ENCODE data around the gene MYEOV. TPM values are rescaled to one million over a fixed set of nuclear protein-coding genes. Genes with fewer than 3 reads are reported as not detected.

MYEOV gene
- total RNA-seq, 2 experiments from 2014 or later = 0.35 TPM; not detected in 1

- DNase-seq = no peak
- H3K36me3 Mint-ChIP-seq (ENCODE audit: low read depth) = no peaks in the 10 kb centered on the region
- no peak overlapping the region for H3K27ac Mint-ChIP-seq
Measured at GRCh38 chr11:69310351-69310750, 16.4 kb downstream of the MYEOV start.

GRCh38 chr11:69310934-69311766 is 17.2 kb downstream of the MYEOV start:
- no peaks in the 10 kb centered on the region for H3K9me3 Mint-ChIP-seq
- H3K27ac Mint-ChIP-seq = no peak overlapping the region
- no peaks in the 10 kb centered on the region for H3K27me3 Mint-ChIP-seq (ENCODE audit: low read depth)
- no peaks in the 10 kb centered on the region for H3K36me3 Mint-ChIP-seq (ENCODE audit: low read depth)
- CTCF ChIA-PET = interaction anchor here (1.4 to 2.2 kb wide), 3 partner anchors 19 to 332 kb away, joined by 3 to 10 read pairs (median 3); no protein-coding TSS in a partner anchor
- peaks cover 26% of the 10 kb centered on the region for H3K4me1 Mint-ChIP-seq (ENCODE audit: low read depth)
- no peak overlapping the region for H3K4me3 Mint-ChIP-seq
- DNase-seq = peak; percentile 61
- intact Hi-C loops (cut with micrococcal nuclease) = no loop called here

More at GRCh38 chr11:69310351-69310750, 16.4 kb downstream of the MYEOV start:
- no peaks in the 10 kb centered on the region for H3K9me3 Mint-ChIP-seq
- peaks cover 26% of the 10 kb centered on the region for H3K4me1 Mint-ChIP-seq (ENCODE audit: low read depth)
- H3K27me3 Mint-ChIP-seq (ENCODE audit: low read depth) = no peaks in the 10 kb centered on the region
- intact Hi-C loops (cut with micrococcal nuclease) = no loop called here
- CTCF ChIA-PET = interaction anchor here (0.6 kb wide), 1 partner anchor 165 kb away, joined by 3 read pairs; no protein-coding TSS in a partner anchor
- H3K4me3 Mint-ChIP-seq = no peak overlapping the region

GRCh38 chr11:69311767-69312385 is 17.9 kb downstream of the MYEOV start:
- no peaks in the 10 kb centered on the region for H3K9me3 Mint-ChIP-seq
- H3K36me3 Mint-ChIP-seq (ENCODE audit: low read depth) = no peaks in the 10 kb centered on the region
- peak; percentile 50 for DNase-seq
- peak overlapping the region; percentile 25 for H3K27ac Mint-ChIP-seq
- intact Hi-C loops (cut with micrococcal nuclease) = no loop called here
- H3K4me1 Mint-ChIP-seq (ENCODE audit: low read depth) = peaks cover 28% of the 10 kb centered on the region
- no peak overlapping the region for H3K4me3 Mint-ChIP-seq
- no peaks in the 10 kb centered on the region for H3K27me3 Mint-ChIP-seq (ENCODE audit: low read depth)
- CTCF ChIA-PET = interaction anchor here (1.4 to 2.2 kb wide), 3 partner anchors 19 to 332 kb away, joined by 3 to 10 read pairs (median 3); no protein-coding TSS in a partner anchor

- no peaks in the 10 kb centered on the region for H3K36me3 Mint-ChIP-seq (ENCODE audit: low read depth)
- peaks cover 2% of the 10 kb centered on the region for H3K9me3 Mint-ChIP-seq
- no peaks in the 10 kb centered on the region for H3K27me3 Mint-ChIP-seq (ENCODE audit: low read depth)
- H3K4me3 Mint-ChIP-seq = no peak overlapping the region
- CTCF ChIA-PET = interaction anchor here (0.7 to 2.2 kb wide), 3 partner anchors 20 to 331 kb away, joined by 3 to 10 read pairs (median 3); no protein-coding TSS in a partner anchor
- intact Hi-C loops (cut with micrococcal nuclease) = no loop called here
- no peak for DNase-seq
- H3K27ac Mint-ChIP-seq = no peak overlapping the region
- H3K4me1 Mint-ChIP-seq (ENCODE audit: low read depth) = peaks cover 36% of the 10 kb centered on the region
Measured at GRCh38 chr11:69312453-69313404, 18.8 kb downstream of the MYEOV start.

GRCh38 chr11:69313992-69314391 is 20.0 kb downstream of the MYEOV start:
- no peaks in the 10 kb centered on the region for H3K36me3 Mint-ChIP-seq (ENCODE audit: low read depth)
- H3K4me3 Mint-ChIP-seq = no peak overlapping the region

GRCh38 chr11:69314555-69314954 is 20.6 kb downstream of the MYEOV start:
- intact Hi-C loops (cut with micrococcal nuclease) = no loop called here
- Mint-ChIP-seq H3K4me3 (no peak overlapping the region), H3K36me3 (ENCODE audit: low read depth) (no peaks in the 10 kb centered on the region), H3K27ac (no peak overlapping the region), H3K27me3 (ENCODE audit: low read depth) (no peaks in the 10 kb centered on the region), H3K9me3 (peaks cover 4% of the 10 kb centered on the region), H3K4me1 (ENCODE audit: low read depth) (peaks cover 39% of the 10 kb centered on the region)
- CTCF ChIA-PET = no interaction called here
- DNase-seq = no peak

More at GRCh38 chr11:69313992-69314391, 20.0 kb downstream of the MYEOV start:
- H3K9me3 Mint-ChIP-seq = peaks cover 4% of the 10 kb centered on the region
- CTCF ChIA-PET = no interaction called here
- no peaks in the 10 kb centered on the region for H3K27me3 Mint-ChIP-seq (ENCODE audit: low read depth)
- intact Hi-C loops (cut with micrococcal nuclease) = no loop called here
- no peak for DNase-seq
- H3K4me1 Mint-ChIP-seq (ENCODE audit: low read depth) = peaks cover 41% of the 10 kb centered on the region
- H3K27ac Mint-ChIP-seq = no peak overlapping the region

- CTCF ChIA-PET = interaction anchor here (0.6 kb wide), 1 partner anchor 533 kb away, joined by 4 read pairs; no protein-coding TSS in a partner anchor
- intact Hi-C loops (cut with micrococcal nuclease) = no loop called here
- no peak for DNase-seq
Measured at GRCh38 chr11:69316956-69317355, 23.0 kb downstream of the MYEOV start.

GRCh38 chr11:69317401-69318092 is 23.6 kb downstream of the MYEOV start:
- DNase-seq = no peak
- CTCF ChIA-PET = interaction anchor here (0.6 kb wide), 1 partner anchor 533 kb away, joined by 4 read pairs; no protein-coding TSS in a partner anchor
- Mint-ChIP-seq H3K4me3 (no peak overlapping the region), H3K27me3 (ENCODE audit: low read depth) (no peaks in the 10 kb centered on the region), H3K36me3 (ENCODE audit: low read depth) (no peaks in the 10 kb centered on the region), H3K27ac (no peak overlapping the region), H3K4me1 (ENCODE audit: low read depth) (peaks cover 15% of the 10 kb centered on the region), H3K9me3 (peaks cover 4% of the 10 kb centered on the region)
- intact Hi-C loops (cut with micrococcal nuclease) = no loop called here

More at GRCh38 chr11:69316956-69317355, 23.0 kb downstream of the MYEOV start:
- Mint-ChIP-seq H3K4me3 (no peak overlapping the region), H3K36me3 (ENCODE audit: low read depth) (no peaks in the 10 kb centered on the region), H3K27ac (no peak overlapping the region), H3K27me3 (ENCODE audit: low read depth) (no peaks in the 10 kb centered on the region), H3K4me1 (ENCODE audit: low read depth) (peaks cover 20% of the 10 kb centered on the region), H3K9me3 (peaks cover 4% of the 10 kb centered on the region)

GRCh38 chr11:69318093-69318420 is 24.1 kb downstream of the MYEOV start:
- Mint-ChIP-seq H3K4me1 (ENCODE audit: low read depth) (peaks cover 14% of the 10 kb centered on the region), H3K9me3 (peaks cover 4% of the 10 kb centered on the region), H3K27me3 (ENCODE audit: low read depth) (no peaks in the 10 kb centered on the region), H3K4me3 (no peak overlapping the region), H3K36me3 (ENCODE audit: low read depth) (no peaks in the 10 kb centered on the region), H3K27ac (no peak overlapping the region)
- CTCF ChIA-PET = no interaction called here
- intact Hi-C loops (cut with micrococcal nuclease) = no loop called here
- no peak for DNase-seq

- CTCF ChIA-PET = interaction anchor here (0.5 kb wide), 1 partner anchor 27 kb away, joined by 4 read pairs; no protein-coding TSS in a partner anchor
- H3K4me3 Mint-ChIP-seq = no peak overlapping the region
- H3K36me3 Mint-ChIP-seq (ENCODE audit: low read depth) = no peaks in the 10 kb centered on the region
- peaks cover 4% of the 10 kb centered on the region for H3K9me3 Mint-ChIP-seq
- intact Hi-C loops (cut with micrococcal nuclease) = no loop called here
- no peak for DNase-seq
- H3K4me1 Mint-ChIP-seq (ENCODE audit: low read depth) = peaks cover 14% of the 10 kb centered on the region
- no peaks in the 10 kb centered on the region for H3K27me3 Mint-ChIP-seq (ENCODE audit: low read depth)
- no peak overlapping the region for H3K27ac Mint-ChIP-seq
Measured at GRCh38 chr11:69319255-69320106, 25.5 kb downstream of the MYEOV start.

GRCh38 chr11:69320326-69320725 is 26.4 kb downstream of the MYEOV start:
- Mint-ChIP-seq H3K27me3 (ENCODE audit: low read depth) (no peaks in the 10 kb centered on the region), H3K36me3 (ENCODE audit: low read depth) (no peaks in the 10 kb centered on the region), H3K4me1 (ENCODE audit: low read depth) (peaks cover 14% of the 10 kb centered on the region), H3K4me3 (no peak overlapping the region), H3K27ac (no peak overlapping the region), H3K9me3 (peaks cover 4% of the 10 kb centered on the region)
- intact Hi-C loops (cut with micrococcal nuclease) = no loop called here
- no peak for DNase-seq
- CTCF ChIA-PET = interaction anchor here (0.7 kb wide), 1 partner anchor 218 kb away, joined by 3 read pairs; no protein-coding TSS in a partner anchor

Measured in activated naive CD4-positive, alpha-beta T cell treated with anti-CD3 and anti-CD28 coated beads for 36 hours (primary cell).